ENCODE results near the gene VMAC.

VMAC gene

DNA sequence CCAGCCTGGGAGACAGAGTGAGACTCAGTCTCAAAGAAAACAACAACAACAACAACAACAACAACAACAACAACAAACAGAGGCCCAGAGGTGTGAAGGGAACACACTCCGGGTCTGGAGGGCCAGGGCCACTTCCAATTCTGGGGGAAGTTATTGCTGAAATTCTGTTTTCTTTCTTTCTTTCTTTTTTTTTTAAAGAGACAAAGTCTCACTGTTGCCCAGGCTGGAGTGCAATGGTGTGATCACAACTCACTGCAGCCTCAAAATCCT is 5.9 kb downstream of the VMAC start:
- no peak for DNase-seq (ENCODE audit: low read depth)
- H3K4me3 ChIP-seq (ENCODE audit: low read length) = no peak overlapping the region
- TF ChIP-seq, protein P1, sequence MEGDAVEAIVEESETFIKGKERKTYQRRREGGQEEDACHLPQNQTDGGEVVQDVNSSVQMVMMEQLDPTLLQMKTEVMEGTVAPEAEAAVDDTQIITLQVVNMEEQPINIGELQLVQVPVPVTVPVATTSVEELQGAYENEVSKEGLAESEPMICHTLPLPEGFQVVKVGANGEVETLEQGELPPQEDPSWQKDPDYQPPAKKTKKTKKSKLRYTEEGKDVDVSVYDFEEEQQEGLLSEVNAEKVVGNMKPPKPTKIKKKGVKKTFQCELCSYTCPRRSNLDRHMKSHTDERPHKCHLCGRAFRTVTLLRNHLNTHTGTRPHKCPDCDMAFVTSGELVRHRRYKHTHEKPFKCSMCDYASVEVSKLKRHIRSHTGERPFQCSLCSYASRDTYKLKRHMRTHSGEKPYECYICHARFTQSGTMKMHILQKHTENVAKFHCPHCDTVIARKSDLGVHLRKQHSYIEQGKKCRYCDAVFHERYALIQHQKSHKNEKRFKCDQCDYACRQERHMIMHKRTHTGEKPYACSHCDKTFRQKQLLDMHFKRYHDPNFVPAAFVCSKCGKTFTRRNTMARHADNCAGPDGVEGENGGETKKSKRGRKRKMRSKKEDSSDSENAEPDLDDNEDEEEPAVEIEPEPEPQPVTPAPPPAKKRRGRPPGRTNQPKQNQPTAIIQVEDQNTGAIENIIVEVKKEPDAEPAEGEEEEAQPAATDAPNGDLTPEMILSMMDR (IDR thresholded peaks at IDR 0.05; ENCODE audit: insufficient read depth, low read depth, low read length, missing control alignments) = no peak

DNA sequence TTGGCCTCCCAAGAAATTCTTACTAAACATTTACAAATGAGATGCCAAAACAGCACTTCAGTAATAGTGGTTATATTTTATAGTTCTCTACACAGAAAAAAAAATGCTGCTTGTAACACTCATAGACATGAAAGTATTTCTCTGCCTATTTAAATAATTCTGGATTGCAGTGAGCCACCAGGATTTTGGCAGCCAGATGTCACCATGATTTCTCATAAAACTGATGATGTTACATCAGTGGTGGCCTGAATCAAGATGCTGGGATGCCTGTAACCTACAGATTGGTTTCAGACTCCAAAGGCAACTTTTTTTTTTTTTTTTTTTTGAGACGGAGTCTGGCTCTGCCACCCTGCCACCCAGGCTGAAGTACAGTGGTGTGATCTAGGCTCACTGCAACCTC is 6.7 kb downstream of the VMAC start:
- DNase-seq (ENCODE audit: low read depth) = no peak
- TF ChIP-seq, protein P1 (IDR thresholded peaks at IDR 0.05; ENCODE audit: insufficient read depth, low read depth, low read length, missing control alignments) = no peak
- no peak overlapping the region for H3K4me3 ChIP-seq (ENCODE audit: low read length)

DNA sequence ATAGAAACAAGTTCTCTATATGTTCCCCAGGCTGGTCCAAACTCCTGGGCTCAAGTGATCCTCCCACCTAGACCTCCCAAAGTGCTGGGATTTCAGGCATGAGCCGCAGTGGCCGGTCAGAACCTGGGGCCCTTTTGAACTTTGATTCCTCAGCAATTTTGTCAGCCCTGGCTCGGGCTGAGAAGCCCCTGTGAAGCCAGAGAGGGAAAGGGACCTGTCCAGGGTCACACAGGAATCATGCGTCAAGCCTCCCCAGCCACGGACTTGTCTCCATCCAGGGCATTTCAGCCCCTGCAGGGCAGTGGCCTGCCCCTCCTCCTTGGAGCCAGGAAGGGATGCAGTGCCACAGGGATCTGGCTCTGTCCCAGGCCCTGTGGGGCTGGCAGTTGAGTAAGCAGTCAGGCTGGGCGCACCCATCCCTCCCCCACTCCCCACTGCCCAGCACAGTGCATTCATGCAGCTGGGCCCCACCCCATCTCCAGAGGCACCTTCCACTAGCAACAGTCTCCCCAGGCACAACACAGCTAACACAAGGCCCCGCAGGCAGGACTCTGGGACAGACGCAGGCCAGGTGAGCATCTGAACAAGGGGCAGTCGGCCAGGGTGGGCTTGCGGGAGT is 9.2 kb downstream of the VMAC start, which contains the start of gene CAPS:
TSS of gene CAPS (plus strand) at position 516 of the 619 bp plus-strand sequence. CDS start 153 bp downstream, outside the sequence.
- H3K4me3 ChIP-seq (ENCODE audit: low read length) = no peak within 1 kb of the TSS
- TF ChIP-seq, protein P1 (IDR thresholded peaks at IDR 0.05; ENCODE audit: insufficient read depth, low read depth, low read length, missing control alignments) = no peak
- DNase-seq (ENCODE audit: low read depth) = peak; percentile 75

DNA sequence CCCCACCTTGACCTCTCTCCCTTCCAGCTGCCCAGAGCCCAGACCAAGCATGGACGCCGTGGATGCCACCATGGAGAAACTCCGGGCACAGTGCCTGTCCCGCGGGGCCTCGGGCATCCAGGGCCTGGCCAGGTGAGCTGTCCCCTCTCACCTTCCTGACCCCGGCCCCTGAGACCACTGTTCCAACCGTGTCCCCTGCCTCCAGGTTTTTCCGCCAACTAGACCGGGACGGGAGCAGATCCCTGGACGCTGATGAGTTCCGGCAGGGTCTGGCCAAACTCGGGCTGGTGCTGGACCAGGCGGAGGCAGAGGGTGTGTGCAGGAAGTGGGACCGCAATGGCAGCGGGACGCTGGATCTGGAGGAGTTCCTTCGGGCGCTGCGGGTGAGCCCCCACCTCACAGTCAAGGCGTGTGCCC is 9.7 kb downstream of the VMAC start:
- H3K4me3 ChIP-seq (ENCODE audit: low read length) = no peak overlapping the region
- DNase-seq (ENCODE audit: low read depth) = no peak
- TF ChIP-seq, protein P1 (IDR thresholded peaks at IDR 0.05; ENCODE audit: insufficient read depth, low read depth, low read length, missing control alignments) = no peak

DNA sequence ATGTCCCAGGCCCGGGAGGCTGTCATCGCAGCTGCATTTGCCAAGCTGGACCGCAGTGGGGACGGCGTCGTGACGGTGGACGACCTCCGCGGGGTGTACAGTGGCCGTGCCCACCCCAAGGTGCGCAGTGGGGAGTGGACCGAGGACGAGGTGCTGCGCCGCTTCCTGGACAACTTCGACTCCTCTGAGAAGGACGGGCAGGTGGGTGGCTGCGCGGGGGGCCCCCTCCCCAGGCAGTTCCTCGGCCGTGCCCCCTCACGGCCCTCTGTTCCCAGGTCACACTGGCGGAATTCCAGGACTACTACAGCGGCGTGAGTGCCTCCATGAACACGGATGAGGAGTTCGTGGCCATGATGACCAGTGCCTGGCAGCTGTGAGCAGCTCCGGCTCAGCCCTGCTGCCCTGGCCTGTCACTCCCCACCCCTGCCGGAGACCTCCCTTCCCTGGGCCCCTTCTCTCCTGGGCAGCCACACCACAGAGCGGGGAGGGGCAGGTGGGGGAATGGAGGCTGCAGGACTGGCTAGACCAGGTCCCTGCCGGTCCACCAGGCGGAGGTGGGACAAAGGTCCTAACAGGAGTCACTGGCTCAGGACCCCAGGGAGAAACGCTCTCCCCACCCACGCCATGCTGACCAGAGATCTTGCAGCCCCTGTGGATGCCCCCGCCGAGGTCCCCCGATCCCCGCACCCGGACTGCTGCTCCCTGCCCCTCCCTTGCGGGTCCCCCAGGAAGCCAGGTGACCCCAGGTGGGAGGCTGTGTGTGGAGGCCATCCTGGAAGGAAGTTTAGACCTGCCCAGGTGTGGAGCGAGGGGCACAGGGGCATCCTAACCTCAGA is 10.5 kb downstream of the VMAC start:
- H3K4me3 ChIP-seq (ENCODE audit: low read length) = no peak overlapping the region
- no peak for DNase-seq (ENCODE audit: low read depth)
- TF ChIP-seq, protein P1 (IDR thresholded peaks at IDR 0.05; ENCODE audit: insufficient read depth, low read depth, low read length, missing control alignments) = no peak

DNA sequence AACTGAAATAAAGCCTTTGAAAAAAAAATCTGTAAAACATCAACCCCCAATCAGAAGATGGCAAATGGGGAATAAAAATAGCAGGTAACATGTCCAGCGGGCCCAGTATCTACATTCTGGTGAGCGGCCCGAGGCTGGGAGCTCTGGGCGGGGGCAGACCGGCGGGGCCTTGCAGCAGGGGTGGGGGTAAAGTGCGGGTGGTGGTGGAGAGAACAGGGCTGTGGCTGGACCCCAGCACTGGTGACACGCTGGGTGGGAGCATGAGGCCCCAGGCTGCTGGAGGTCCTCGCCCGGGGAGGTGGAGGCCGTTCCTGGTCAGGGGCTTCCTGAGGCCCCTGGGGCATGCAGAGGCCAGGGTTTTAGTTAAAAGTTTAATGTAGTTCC is 11.1 kb downstream of the VMAC start:
- H3K4me3 ChIP-seq (ENCODE audit: low read length) = no peak overlapping the region
- TF ChIP-seq, protein P1 (IDR thresholded peaks at IDR 0.05; ENCODE audit: insufficient read depth, low read depth, low read length, missing control alignments) = no peak
- no peak for DNase-seq (ENCODE audit: low read depth)
